Prostate gland (tissue), 2 donors: ENCODE measurements around the gene ZEB2. TPM values are rescaled to one million over a fixed set of nuclear protein-coding genes. Genes with fewer than 3 reads are reported as not detected.

Experiments used
- DNase-seq: peaks from one replicate; pipeline ENCODE4 v3.0.0-alpha.2; 2019; ENCODE audit warnings: low spot score
- H3K27ac ChIP-seq, 2 donors: fragments of 200-600 bp; sonication (generic); 2 replicates each; pipeline ENCODE4 v1.5.1; 2017 to 2019
- H3K27me3 ChIP-seq: fragments of 200-600 bp; sonication (generic); replicated peaks from 2 replicates; pipeline ENCODE4 v1.5.1; 2019; ENCODE audit not compliant: insufficient read depth
- H3K36me3 ChIP-seq, 2 donors: fragments of 200-600 bp; sonication (generic); 1 replicate in 1 of 2; 2 replicates in 1 of 2; pipeline versions ENCODE4 v1.5.1 to v1.8.1; 2017 to 2019
- H3K4me1 ChIP-seq: fragments of 200-600 bp; sonication (generic); replicated peaks from 2 replicates; pipeline ENCODE4 v1.5.1; 2019
- H3K4me3 ChIP-seq, 2 donors: fragments of 200-600 bp; sonication (generic); 2 replicates each; pipeline ENCODE4 v1.5.1; 2017 to 2019
- H3K9me3 ChIP-seq: fragments of 200-600 bp; sonication (generic); 2 replicates; pipeline ENCODE4 v1.5.1; 2017
- CTCF ChIP-seq, 4 experiments: fragments of 200-600 bp in 2 of 4; fragments of 450-650 bp in 2 of 4; sonication (generic) in 2 of 4; IDR thresholded peaks; 1 replicate in 3 of 4; 2 replicates in 1 of 4; pipeline ENCODE4 v1.5.1; 2016 to 2019; ENCODE audit warnings: antibody characterized with exemption in 4 of 4, mild to moderate bottlenecking in 2 of 4, moderate library complexity in 2 of 4
- POLR2A ChIP-seq: fragments of 450-650 bp; IDR thresholded peaks from one replicate; pipeline ENCODE4 v1.6.1; 2016; ENCODE audit warnings: antibody characterized with exemption, mild to moderate bottlenecking
- POLR2AphosphoS5 ChIP-seq: sonication (generic); formaldehyde crosslinking; IDR thresholded peaks from one replicate; pipeline ENCODE4 v1.6.1; 2017; ENCODE audit warnings: antibody characterized with exemption
- WGBS: methylation state at CpG from one replicate; pipeline ENCODE4 v1.1.5; 2018; 5-methylcytosine and 5-hydroxymethylcytosine counted together
- intact Hi-C: fragments of 100-400 bp; cut with DNase I; formaldehyde crosslinking; loops from one replicate; pipeline ENCODE4 v1.14.2; 2022
- total RNA-seq, 2 donors: library from RNA; depleted of rRNA; stranded (reverse); fragments of >200 nt; gene quantifications; one replicate each; pipeline ENCODE4 v1.1.0, GENCODE V29; 2016

The ZEB2 gene
- total RNA-seq, 2 donors from 2014 or later: 13.1 to 80.4 TPM

- H3K9me3 ChIP-seq: no peaks in the 10 kb centered on the region
- H3K27ac ChIP-seq: no peak overlapping the region
- no peak overlapping the region for H3K4me3 ChIP-seq
- no peaks in the 10 kb centered on the region for H3K4me1 ChIP-seq
- WGBS: 68% methylated on average over 6 of the region's 6 CpGs
- intact Hi-C loops: no loop called here
- no peak for DNase-seq
- TF ChIP-seq POLR2A (no peak), POLR2AphosphoS5 (no peak), CTCF (IDR thresholded peaks at IDR 0.05) (no peak)
- no peaks in the 10 kb centered on the region for H3K36me3 ChIP-seq
- H3K27me3 ChIP-seq: no peaks in the 10 kb centered on the region
Measured at GRCh38 chr2:144546933-144547332, 27.0 kb upstream of the ZEB2 start.

GRCh38 chr2:144545787-144546186 is 25.9 kb upstream of the ZEB2 start:
- H3K4me3 ChIP-seq: no peak overlapping the region
- DNase-seq: no peak
- no peak for TF ChIP-seq POLR2AphosphoS5
- no peak for TF ChIP-seq POLR2A
- TF ChIP-seq CTCF (IDR thresholded peaks at IDR 0.05): no peak
- H3K27ac ChIP-seq: no peak overlapping the region
- no peaks in the 10 kb centered on the region for H3K27me3 ChIP-seq
- H3K36me3 ChIP-seq: no peaks in the 10 kb centered on the region
- intact Hi-C loops: no loop called here
- no peaks in the 10 kb centered on the region for H3K4me1 ChIP-seq
- no peaks in the 10 kb centered on the region for H3K9me3 ChIP-seq
- WGBS: 77% methylated on average over 2 of the region's 2 CpGs

GRCh38 chr2:144544053-144544452 is 24.1 kb upstream of the ZEB2 start:
- no peaks in the 10 kb centered on the region for H3K9me3 ChIP-seq
- no peak for DNase-seq
- TF ChIP-seq POLR2A (no peak), POLR2AphosphoS5 (no peak), CTCF (IDR thresholded peaks at IDR 0.05) (no peak)
- intact Hi-C loops: no loop called here
- H3K36me3 ChIP-seq: no peaks in the 10 kb centered on the region
- WGBS: 95% methylated on average over 3 of the region's 3 CpGs
- H3K4me1 ChIP-seq: no peaks in the 10 kb centered on the region
- no peak overlapping the region for H3K27ac ChIP-seq
- no peaks in the 10 kb centered on the region for H3K27me3 ChIP-seq
- no peak overlapping the region for H3K4me3 ChIP-seq

GRCh38 chr2:144541396-144541795 is 21.5 kb upstream of the ZEB2 start:
- intact Hi-C loops: no loop called here
- H3K4me3 ChIP-seq: no peak overlapping the region
- no peaks in the 10 kb centered on the region for H3K4me1 ChIP-seq
- no peaks in the 10 kb centered on the region for H3K9me3 ChIP-seq
- no peaks in the 10 kb centered on the region for H3K36me3 ChIP-seq
- no peak overlapping the region for H3K27ac ChIP-seq
- TF ChIP-seq CTCF (IDR thresholded peaks at IDR 0.05) (no peak), POLR2A (no peak), POLR2AphosphoS5 (no peak)
- DNase-seq: no peak
- H3K27me3 ChIP-seq: no peaks in the 10 kb centered on the region

DNA sequence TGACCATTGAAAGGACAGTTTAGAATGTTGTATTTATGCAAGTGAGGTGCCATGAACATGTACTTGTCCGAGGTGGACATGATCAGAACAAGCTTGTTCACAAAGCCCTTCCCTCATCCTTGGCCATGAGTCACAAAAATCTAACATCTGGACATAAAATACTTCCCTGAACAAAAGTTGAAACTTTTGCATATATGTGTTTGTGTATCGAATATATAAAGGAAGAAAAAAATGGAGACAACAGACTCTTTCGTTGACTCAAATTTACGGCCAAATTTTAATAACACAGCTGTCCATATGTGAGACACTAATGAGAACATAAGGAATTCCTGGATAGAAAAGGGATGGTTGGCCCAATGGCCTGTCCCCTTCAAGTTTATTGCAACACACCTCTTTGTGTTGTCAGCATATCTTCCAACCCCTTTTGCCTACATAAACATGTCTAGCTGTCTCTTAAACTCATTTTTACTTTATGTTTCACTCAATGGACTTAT is 19.4 kb upstream of the ZEB2 start:
- no peak overlapping the region for H3K4me3 ChIP-seq
- H3K27me3 ChIP-seq: no peaks in the 10 kb centered on the region
- no peaks in the 10 kb centered on the region for H3K36me3 ChIP-seq
- no peaks in the 10 kb centered on the region for H3K9me3 ChIP-seq
- 73% methylated on average over 4 of the region's 4 CpGs for WGBS
- no peak overlapping the region for H3K27ac ChIP-seq
- intact Hi-C loops: no loop called here
- no peaks in the 10 kb centered on the region for H3K4me1 ChIP-seq
- DNase-seq: no peak
- no peak for TF ChIP-seq POLR2AphosphoS5
- no peak for TF ChIP-seq POLR2A
